ENCODE results near the gene MFN2.
"Not testable (repeated sequence)": the region's sequence is repeated elsewhere in the genome, so short reads cannot be mapped to it uniquely, and the experiment has no call there.

MFN2 gene

GRCh38 chr1:12026586-12026985 is 46.3 kb downstream of the MFN2 start:
- no peak for DNase-seq (ENCODE audit: low read depth)

- no peak for DNase-seq (ENCODE audit: low read depth)
These were observed 48.0 kb downstream of the MFN2 start for GRCh38 chr1:12028248-12028647.

- DNase-seq (ENCODE audit: low read depth) = no peak
These were observed 48.8 kb downstream of the MFN2 start for GRCh38 chr1:12028957-12029511.

- DNase-seq (ENCODE audit: low read depth) = no peak
These were observed 49.6 kb downstream of the MFN2 start for GRCh38 chr1:12029720-12030339.

- no peak for DNase-seq (ENCODE audit: low read depth)
These were observed 51.1 kb downstream of the MFN2 start for GRCh38 chr1:12031039-12031980.

- no peak for DNase-seq (ENCODE audit: low read depth)
These were observed 51.9 kb downstream of the MFN2 start for GRCh38 chr1:12032161-12032621.

- DNase-seq (ENCODE audit: low read depth) = not testable (repeated sequence)
These were observed 53.2 kb downstream of the MFN2 start for GRCh38 chr1:12033441-12033840.

- no peak for DNase-seq (ENCODE audit: low read depth)
These were observed 54.1 kb downstream of the MFN2 start for GRCh38 chr1:12034381-12034801.

GRCh38 chr1:12035312-12035711 is 55.1 kb downstream of the MFN2 start:
- DNase-seq (ENCODE audit: low read depth) = no peak

GRCh38 chr1:12037486-12038355 is 57.5 kb downstream of the MFN2 start:
- no peak for DNase-seq (ENCODE audit: low read depth)

GRCh38 chr1:12038356-12039163 is 58.3 kb downstream of the MFN2 start:
- DNase-seq (ENCODE audit: low read depth) = no peak

- no peak for DNase-seq (ENCODE audit: low read depth)
These were observed 58.9 kb downstream of the MFN2 start for GRCh38 chr1:12039164-12039525.

GRCh38 chr1:12039824-12040456 is 59.7 kb downstream of the MFN2 start:
- not testable (repeated sequence) for DNase-seq (ENCODE audit: low read depth)

GRCh38 chr1:12040457-12041051 is 60.3 kb downstream of the MFN2 start:
- no peak for DNase-seq (ENCODE audit: low read depth)

GRCh38 chr1:12044187-12044877 is 64.1 kb downstream of the MFN2 start:
- not testable (repeated sequence) for DNase-seq (ENCODE audit: low read depth)

- DNase-seq (ENCODE audit: low read depth) = no peak
These were observed 66.5 kb downstream of the MFN2 start for GRCh38 chr1:12046749-12047119.

GRCh38 chr1:12047120-12047876 is 67.1 kb downstream of the MFN2 start:
- peak; percentile 36 for DNase-seq (ENCODE audit: low read depth)

GRCh38 chr1:12048372-12048771 is 68.1 kb downstream of the MFN2 start:
- no peak for DNase-seq (ENCODE audit: low read depth)

GRCh38 chr1:12049616-12050015 is 69.4 kb downstream of the MFN2 start:
- DNase-seq (ENCODE audit: low read depth) = no peak
